WTC11 (cell line): Measurements from ENCODE around the gene DTD1.

Experiments used
- CBFB ChIP-seq: sonication (generic); formaldehyde crosslinking; IDR thresholded peaks from 2 replicates; pipeline ENCODE4 v1.8.1; 2022; ENCODE audit warnings: mild to moderate bottlenecking, low read depth, missing genetic modification reagents
- CREB1 ChIP-seq: sonication (generic); formaldehyde crosslinking; IDR thresholded peaks from 2 replicates; pipeline ENCODE4 v1.8.0; 2023; ENCODE audit warnings: mild to moderate bottlenecking, missing genetic modification reagents
- CREM ChIP-seq: sonication (generic); formaldehyde crosslinking; IDR thresholded peaks from 2 replicates; pipeline ENCODE4 v1.8.1; 2022; ENCODE audit warnings: mild to moderate bottlenecking, missing genetic modification reagents, moderate library complexity
- IRF2 ChIP-seq: sonication (generic); formaldehyde crosslinking; IDR thresholded peaks from 2 replicates; pipeline ENCODE4 v1.8.0; 2022; ENCODE audit warnings: low read depth, missing genetic modification reagents, borderline replicate concordance
- JUN ChIP-seq: sonication (generic); formaldehyde crosslinking; IDR thresholded peaks from 2 replicates; pipeline ENCODE4 v1.8.0; 2023; ENCODE audit warnings: mild to moderate bottlenecking, missing genetic modification reagents
- NFATC4 ChIP-seq: fragments of 250-450 bp; sonication (Bioruptor Pico); IDR thresholded peaks from 2 replicates; pipeline ENCODE4 v1.9.0; 2021; ENCODE audit warnings: mild to moderate bottlenecking
- NFE2L1 ChIP-seq: sonication (generic); formaldehyde crosslinking; IDR thresholded peaks from 2 replicates; pipeline ENCODE4 v1.8.1; 2023; ENCODE audit warnings: missing genetic modification reagents
- NR1H2 ChIP-seq: sonication (generic); formaldehyde crosslinking; IDR thresholded peaks from 2 replicates; pipeline ENCODE4 v1.9.0; 2021; ENCODE audit warnings: mild to moderate bottlenecking, moderate library complexity, missing genetic modification reagents
- SOX15 ChIP-seq: fragments of 250-450 bp; sonication (Bioruptor Pico); IDR thresholded peaks from 2 replicates; pipeline ENCODE4 v1.9.0; 2021; ENCODE audit warnings: mild to moderate bottlenecking
- ZNF317 ChIP-seq: sonication (generic); formaldehyde crosslinking; IDR thresholded peaks from 2 replicates; pipeline ENCODE4 v1.8.1; 2023; ENCODE audit warnings: low read depth, mild to moderate bottlenecking, moderate library complexity, missing genetic modification reagents, borderline replicate concordance
- TF ChIP-seq, protein P1 (sequence below): fragments of 200-600 bp; IDR thresholded peaks from 2 replicates; pipeline ENCODE4 v1.8.0; 2022; ENCODE audit warnings: antibody characterized with exemption
- TF ChIP-seq, protein P2 (sequence below): sonication (generic); formaldehyde crosslinking; conservative IDR thresholded peaks from 2 replicates; pipeline ENCODE4 v1.8.1; 2022; ENCODE audit warnings: mild to moderate bottlenecking, missing genetic modification reagents
- TF ChIP-seq, protein P3 (sequence below): sonication (generic); formaldehyde crosslinking; IDR thresholded peaks from 2 replicates; pipeline ENCODE4 v1.8.1; 2022; ENCODE audit warnings: low read depth, missing genetic modification reagents, borderline replicate concordance
- TF ChIP-seq, protein P4 (sequence below): sonication (generic); formaldehyde crosslinking; IDR thresholded peaks from 2 replicates; pipeline ENCODE4 v1.8.1; 2023; ENCODE audit warnings: mild to moderate bottlenecking, missing genetic modification reagents

DNA sequence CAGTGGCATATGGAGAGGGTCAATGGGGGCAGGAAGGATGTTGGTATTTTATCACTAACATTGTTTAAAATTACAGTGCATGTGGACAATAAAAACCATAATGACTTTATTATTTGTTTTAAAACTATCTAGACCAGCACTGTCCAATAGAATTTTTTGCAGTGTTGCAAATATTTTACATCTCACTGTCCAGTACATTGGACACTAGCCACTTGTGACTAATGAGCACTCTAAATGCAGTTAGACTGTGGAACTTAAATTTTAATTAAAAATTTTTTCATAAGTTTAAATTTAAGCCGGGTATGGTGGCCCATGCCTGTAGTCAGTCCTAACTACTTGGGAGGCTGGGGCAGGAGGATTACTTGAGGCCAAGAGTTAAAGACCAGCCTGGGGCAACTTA, 101.7 kb downstream of the DTD1 start:
- TF ChIP-seq SOX15 (CRISPR knock-in tag) (no peak), NFATC4 (CRISPR knock-in tag) (no peak), CBFB (no peak), CREM (no peak), JUN (CRISPR knock-in tag) (no peak), CREB1 (CRISPR knock-in tag) (no peak), ZNF317 (CRISPR knock-in tag) (no peak), NFE2L1 (CRISPR knock-in tag) (no peak), IRF2 (CRISPR knock-in tag) (no peak), NR1H2 (no peak)
- TF ChIP-seq, protein P1, sequence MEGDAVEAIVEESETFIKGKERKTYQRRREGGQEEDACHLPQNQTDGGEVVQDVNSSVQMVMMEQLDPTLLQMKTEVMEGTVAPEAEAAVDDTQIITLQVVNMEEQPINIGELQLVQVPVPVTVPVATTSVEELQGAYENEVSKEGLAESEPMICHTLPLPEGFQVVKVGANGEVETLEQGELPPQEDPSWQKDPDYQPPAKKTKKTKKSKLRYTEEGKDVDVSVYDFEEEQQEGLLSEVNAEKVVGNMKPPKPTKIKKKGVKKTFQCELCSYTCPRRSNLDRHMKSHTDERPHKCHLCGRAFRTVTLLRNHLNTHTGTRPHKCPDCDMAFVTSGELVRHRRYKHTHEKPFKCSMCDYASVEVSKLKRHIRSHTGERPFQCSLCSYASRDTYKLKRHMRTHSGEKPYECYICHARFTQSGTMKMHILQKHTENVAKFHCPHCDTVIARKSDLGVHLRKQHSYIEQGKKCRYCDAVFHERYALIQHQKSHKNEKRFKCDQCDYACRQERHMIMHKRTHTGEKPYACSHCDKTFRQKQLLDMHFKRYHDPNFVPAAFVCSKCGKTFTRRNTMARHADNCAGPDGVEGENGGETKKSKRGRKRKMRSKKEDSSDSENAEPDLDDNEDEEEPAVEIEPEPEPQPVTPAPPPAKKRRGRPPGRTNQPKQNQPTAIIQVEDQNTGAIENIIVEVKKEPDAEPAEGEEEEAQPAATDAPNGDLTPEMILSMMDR, result no peak
- TF ChIP-seq, protein P2, sequence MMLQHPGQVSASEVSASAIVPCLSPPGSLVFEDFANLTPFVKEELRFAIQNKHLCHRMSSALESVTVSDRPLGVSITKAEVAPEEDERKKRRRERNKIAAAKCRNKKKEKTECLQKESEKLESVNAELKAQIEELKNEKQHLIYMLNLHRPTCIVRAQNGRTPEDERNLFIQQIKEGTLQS, result no peak
- TF ChIP-seq, protein P3, sequence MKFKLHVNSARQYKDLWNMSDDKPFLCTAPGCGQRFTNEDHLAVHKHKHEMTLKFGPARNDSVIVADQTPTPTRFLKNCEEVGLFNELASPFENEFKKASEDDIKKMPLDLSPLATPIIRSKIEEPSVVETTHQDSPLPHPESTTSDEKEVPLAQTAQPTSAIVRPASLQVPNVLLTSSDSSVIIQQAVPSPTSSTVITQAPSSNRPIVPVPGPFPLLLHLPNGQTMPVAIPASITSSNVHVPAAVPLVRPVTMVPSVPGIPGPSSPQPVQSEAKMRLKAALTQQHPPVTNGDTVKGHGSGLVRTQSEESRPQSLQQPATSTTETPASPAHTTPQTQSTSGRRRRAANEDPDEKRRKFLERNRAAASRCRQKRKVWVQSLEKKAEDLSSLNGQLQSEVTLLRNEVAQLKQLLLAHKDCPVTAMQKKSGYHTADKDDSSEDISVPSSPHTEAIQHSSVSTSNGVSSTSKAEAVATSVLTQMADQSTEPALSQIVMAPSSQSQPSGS (CRISPR knock-in tag), result no peak
- TF ChIP-seq, protein P4, sequence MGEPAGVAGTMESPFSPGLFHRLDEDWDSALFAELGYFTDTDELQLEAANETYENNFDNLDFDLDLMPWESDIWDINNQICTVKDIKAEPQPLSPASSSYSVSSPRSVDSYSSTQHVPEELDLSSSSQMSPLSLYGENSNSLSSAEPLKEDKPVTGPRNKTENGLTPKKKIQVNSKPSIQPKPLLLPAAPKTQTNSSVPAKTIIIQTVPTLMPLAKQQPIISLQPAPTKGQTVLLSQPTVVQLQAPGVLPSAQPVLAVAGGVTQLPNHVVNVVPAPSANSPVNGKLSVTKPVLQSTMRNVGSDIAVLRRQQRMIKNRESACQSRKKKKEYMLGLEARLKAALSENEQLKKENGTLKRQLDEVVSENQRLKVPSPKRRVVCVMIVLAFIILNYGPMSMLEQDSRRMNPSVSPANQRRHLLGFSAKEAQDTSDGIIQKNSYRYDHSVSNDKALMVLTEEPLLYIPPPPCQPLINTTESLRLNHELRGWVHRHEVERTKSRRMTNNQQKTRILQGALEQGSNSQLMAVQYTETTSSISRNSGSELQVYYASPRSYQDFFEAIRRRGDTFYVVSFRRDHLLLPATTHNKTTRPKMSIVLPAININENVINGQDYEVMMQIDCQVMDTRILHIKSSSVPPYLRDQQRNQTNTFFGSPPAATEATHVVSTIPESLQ (CRISPR knock-in tag), result no peak
